Right renal cortex interstitium (tissue), 3 donors: ENCODE data around the gene CA11. TPM values are rescaled to one million over a fixed set of nuclear protein-coding genes. Genes with fewer than 3 reads are reported as not detected.
"Not testable (repeated sequence)": the region's sequence is repeated elsewhere in the genome, so short reads cannot be mapped to it uniquely, and the experiment has no call there.

Source experiments
- DNase-seq, 3 donors: peaks; one replicate each; pipeline ENCODE4 v3.0.0-alpha.2; 2013; ENCODE audit warnings: low read depth in 3 of 3, low spot score in 2 of 3
- polyA plus RNA-seq, 3 donors: library from polyadenylated mRNA; unstranded; fragments of 120-200 nt; gene quantifications; one replicate each; pipeline ENCODE4 v1.2.1, GENCODE V29; 2013; ENCODE audit not compliant: insufficient read length in 3 of 3

CA11 gene
- polyA plus RNA-seq: 10 to 100 TPM; 21.9 to 23.6 (median 22.9) TPM

DNA sequence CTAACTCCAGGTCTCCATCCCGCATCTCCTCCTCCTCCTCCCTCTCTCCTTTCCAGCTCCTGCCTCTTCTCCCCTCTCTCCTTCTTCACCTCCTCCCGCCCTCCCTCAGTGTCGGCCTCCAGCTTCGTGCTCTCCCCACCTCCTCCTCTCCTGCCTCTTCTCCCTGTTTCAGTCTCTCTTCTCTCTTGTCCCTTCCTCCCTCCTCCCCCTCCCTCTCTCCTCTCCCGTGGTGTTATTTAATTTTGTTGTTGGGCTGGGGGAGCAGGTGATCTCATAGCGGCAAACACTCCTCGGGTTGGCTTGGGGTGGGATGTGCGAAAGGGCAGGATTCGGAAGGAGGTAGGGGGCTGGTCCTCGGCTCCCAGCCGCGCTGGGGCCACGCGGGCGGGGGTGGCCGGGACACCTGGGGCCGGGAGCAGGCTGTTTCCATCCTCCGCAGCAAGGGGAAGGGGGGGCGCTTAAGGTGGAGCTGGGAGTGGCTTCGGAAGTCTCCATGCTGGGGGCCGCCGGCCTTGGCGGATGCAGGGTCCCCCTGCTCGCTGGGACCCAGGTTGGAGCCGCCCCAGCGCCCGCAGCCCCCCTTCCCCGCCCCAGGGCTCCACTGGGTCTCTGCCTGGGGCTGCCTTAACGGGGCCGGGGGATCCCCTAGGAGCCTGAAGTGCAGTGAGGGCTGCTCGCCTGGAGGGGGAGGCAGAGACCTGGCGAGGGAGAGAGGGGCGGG, at the start of gene CA11:
CA11 (minus strand) TSS at position 187 of the 721 bp plus-strand sequence. CDS start 555 bp downstream, outside the sequence.
- DNase-seq: no peak

- DNase-seq: not testable (repeated sequence)
Measured at GRCh38 chr19:48693629-48694028, 47.6 kb upstream of the CA11 start.

GRCh38 chr19:48689449-48689848, 43.5 kb upstream of the CA11 start:
- no peak for DNase-seq

GRCh38 chr19:48687776-48688175, 41.8 kb upstream of the CA11 start:
- no peak for DNase-seq

GRCh38 chr19:48686637-48687036, 40.6 kb upstream of the CA11 start:
- not testable (repeated sequence) for DNase-seq

DNA sequence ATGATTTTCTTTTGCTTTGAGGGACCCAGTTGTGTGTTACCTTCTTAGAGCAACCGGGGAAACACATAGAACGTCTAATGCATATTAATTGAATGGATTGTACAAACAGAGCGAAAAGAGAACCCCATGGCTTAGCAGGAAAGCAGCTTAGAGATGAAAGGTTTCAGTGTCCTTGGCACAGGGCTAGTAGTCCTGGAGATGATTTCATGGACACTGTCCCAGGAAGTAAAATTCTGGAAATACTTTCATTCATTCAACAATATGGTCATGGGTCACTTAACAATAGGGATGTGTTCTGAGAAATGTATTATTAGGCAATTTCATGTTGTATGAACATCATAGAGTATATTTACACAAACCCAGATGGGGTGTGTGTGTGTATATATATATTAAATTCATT, 40.1 kb upstream of the CA11 start:
- DNase-seq: no peak

DNA sequence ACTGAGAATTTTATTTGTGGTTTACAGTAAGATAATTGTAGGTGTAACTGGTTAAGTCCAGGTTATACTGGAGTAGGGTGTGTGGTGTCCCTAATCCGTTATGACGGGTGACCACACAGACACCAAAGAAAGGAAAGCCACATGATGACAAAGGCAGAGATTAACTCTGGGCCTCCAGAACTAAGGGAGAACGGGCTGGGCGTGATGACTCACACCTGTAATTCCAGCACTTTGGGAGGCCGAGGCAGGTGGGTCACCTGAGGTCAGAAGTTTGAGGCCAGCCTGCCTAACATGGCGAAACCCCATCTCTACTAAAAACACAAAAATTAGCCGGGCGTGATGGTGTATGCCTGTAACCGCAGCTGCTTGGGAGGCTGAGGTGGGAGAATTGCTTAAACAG, 39.6 kb upstream of the CA11 start:
- DNase-seq: no peak

GRCh38 chr19:48683349-48683748, 37.4 kb upstream of the CA11 start:
- peak in 1 of 3 donors; percentile 33 for DNase-seq

DNA sequence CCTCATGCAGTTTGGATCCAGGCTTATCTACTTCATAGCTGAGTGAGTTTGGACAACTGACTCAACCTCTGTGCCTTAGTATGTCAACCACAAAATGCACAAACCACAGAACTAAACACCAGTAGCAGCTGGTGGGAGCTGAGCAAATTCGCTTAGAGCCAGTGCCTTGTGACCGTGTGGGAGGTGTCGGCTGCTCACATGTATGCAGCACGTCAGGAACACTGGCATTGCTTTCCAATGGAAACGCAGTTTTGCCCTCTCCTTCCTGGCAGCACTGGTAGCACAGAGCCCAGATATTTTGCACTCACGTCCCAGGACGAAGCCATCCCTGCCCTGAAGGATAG, 35.1 kb upstream of the CA11 start:
- DNase-seq: no peak

- DNase-seq: no peak
Measured at GRCh38 chr19:48680436-48681126, 34.6 kb upstream of the CA11 start.

DNA sequence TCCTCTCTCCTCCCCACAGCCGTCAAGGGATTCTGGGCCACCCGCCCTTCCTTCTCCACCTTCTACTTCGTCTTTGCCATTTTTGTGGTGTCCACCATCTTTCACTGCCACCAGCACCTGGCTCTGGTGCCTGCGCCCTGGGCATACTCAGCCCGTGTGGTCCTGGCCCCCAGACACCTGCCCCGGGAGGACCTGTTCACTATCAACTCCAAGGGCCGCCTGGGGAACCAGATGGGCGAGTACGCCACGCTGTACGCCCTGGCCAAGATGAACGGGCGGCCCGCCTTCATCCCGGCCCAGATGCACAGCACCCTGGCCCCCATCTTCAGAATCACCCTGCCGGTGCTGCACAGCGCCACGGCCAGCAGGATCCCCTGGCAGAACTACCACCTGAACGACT, 34.0 kb upstream of the CA11 start:
- not testable (repeated sequence) for DNase-seq

GRCh38 chr19:48678201-48678600, 32.2 kb upstream of the CA11 start:
- DNase-seq: no peak

- DNase-seq: no peak
Measured at GRCh38 chr19:48676887-48677286, 30.9 kb upstream of the CA11 start.

- no peak for DNase-seq
Measured at GRCh38 chr19:48676487-48676886, 30.5 kb upstream of the CA11 start.

- peak in 2 of 3 donors; percentile 71 to 82 for DNase-seq
Measured at GRCh38 chr19:48674921-48675824, 29.2 kb upstream of the CA11 start.

DNA sequence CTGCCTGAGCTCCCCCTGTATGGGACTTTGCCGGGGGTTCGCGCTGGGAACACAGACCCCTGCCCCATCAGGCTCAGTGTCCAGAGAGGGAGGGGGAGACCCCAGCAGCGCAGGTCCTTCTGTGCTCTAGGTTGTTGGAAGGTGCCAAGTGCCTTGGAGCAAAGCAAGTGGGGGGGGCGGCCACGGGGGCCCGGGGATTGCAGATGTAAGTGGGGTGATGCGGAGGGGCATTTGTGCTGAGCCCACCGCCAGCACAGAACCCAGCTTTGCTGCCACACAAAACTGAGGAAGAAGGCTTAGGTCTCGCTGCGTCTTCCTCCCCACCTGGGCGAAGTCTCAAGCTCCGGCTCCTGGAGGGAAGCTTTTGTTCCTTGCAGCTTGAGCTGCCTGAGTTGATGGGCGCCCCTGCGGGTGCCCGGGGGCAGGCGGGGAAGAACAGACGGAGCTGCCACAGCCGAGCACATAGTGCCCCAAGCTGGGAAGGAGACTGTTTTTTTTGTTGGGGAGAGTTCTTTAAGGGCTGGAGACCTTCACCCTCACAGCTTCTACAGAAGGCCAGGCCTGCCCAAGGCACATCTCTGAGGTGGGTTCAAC, 28.3 kb upstream of the CA11 start:
- no peak for DNase-seq

DNA sequence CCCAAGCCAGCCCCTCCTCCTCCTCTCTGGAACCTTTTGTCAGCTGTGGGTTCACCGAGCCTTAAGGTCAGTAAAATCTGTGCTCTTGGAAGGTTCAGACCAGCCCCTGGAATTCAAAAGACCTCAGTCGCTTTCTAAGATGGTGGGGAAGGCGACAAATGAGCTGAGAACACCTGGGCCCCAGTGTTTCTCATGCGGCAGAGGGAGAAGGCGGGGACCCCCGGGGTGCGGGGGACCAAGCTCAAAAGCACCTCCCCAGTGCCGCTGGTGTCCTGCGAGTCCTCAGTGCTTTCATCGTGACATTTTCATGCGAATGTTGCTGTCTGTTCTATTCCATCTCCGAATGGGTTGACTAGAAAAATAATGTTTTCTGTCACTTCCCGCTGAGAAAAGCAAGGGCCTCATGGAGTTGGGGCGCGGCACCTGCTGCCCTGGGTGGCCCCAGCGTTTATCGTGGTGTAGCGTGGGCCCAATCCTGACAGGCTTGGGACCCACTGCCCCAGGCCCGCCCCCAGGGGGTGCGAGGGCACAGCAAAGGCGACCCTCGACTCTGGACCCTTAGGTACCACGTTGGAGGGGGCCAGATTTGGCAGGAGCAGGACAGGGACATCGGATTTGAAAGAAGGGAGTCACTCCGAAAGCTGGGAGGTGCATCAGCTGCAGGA, 27.6 kb upstream of the CA11 start:
- DNase-seq: no peak

DNA sequence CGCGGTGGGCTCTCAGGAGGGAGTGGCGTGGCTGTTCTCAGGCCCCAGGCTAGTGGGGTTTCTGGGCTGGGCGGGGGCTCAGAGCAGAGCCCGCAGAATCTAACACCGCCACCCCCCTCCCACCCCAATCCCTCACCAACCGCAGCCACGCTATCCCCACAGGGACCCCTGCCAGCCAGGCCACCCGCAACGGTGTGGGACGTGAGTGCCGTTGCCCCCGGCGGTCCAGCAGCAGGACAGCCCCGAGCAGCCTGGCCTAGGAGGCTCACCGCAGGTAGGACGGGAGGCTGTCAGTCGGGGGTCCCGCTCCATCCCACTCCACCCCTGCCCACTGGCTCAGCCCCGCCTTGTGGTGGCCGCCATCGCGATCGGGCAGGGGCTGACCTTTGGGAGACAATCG, 27.0 kb upstream of the CA11 start, which contains the start of gene NTN5:
NTN5 (minus strand) TSS at position 24 of the 400 bp plus-strand sequence. CDS start 2,031 bp downstream, outside the sequence.
- no peak for DNase-seq

DNA sequence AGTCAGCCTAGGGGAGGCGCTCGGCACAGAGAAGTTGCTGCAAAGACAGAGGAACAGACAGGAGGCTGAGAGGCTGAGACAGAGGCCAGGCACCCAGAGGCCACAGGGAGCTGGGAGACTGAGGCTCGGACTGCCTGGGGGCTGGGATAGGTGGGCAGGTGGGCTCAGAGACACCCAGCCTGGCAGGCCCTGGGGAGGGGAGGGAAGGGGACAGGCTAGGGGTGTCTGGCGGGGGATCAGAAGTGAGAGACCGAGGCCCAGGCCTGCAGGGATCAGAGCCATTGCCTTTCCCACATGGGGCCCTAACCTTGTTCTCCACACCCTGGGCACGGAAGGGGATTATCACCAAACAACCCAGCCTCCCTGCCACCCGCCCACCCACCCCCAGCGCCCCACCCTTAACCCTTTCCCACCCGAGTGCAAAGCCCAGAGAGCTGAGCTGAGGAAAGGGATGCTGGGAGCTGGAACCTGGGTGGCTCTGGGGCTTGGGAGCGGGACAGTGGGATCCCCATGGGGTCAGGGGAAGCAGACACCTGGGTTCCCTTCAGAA, 25.5 kb upstream of the CA11 start:
- DNase-seq: no peak
